NCI-H1417 treated with DMSO at 0.1 percent for 48 hours (cell line): Measurements from ENCODE around the gene ZAR1.
"Not testable (repeated sequence)": the region's sequence is repeated elsewhere in the genome, so short reads cannot be mapped to it uniquely, and the experiment has no call there.

Experiments
- DNase-seq: peaks from one replicate; lab custom pipeline; 2025; lab: John Stamatoyannopoulos, UW

The ZAR1 gene

GRCh38 chr4:48490012-48490679 is at the start of gene ZAR1:
TSS of gene ZAR1 (plus strand) at chr4:48490252. CDS start at chr4:48490292, 40 bp downstream.
- no peak for DNase-seq

GRCh38 chr4:48440914-48441313 is 49.1 kb upstream of the ZAR1 start:
- not testable (repeated sequence) for DNase-seq

GRCh38 chr4:48445704-48446103 is 44.3 kb upstream of the ZAR1 start:
- no peak for DNase-seq

- no peak for DNase-seq
Measured at GRCh38 chr4:48446642-48447041, 43.4 kb upstream of the ZAR1 start.

- DNase-seq: no peak
Measured at GRCh38 chr4:48449151-48449550, 40.9 kb upstream of the ZAR1 start.

- DNase-seq: no peak
Measured at GRCh38 chr4:48450740-48451139, 39.3 kb upstream of the ZAR1 start.

GRCh38 chr4:48451656-48452055 is 38.4 kb upstream of the ZAR1 start:
- not testable (repeated sequence) for DNase-seq

GRCh38 chr4:48454591-48454990 is 35.5 kb upstream of the ZAR1 start:
- no peak for DNase-seq

- DNase-seq: no peak
Measured at GRCh38 chr4:48461000-48461399, 29.1 kb upstream of the ZAR1 start.

GRCh38 chr4:48462363-48462762 is 27.7 kb upstream of the ZAR1 start:
- DNase-seq: no peak

GRCh38 chr4:48467442-48467841 is 22.6 kb upstream of the ZAR1 start:
- no peak for DNase-seq

GRCh38 chr4:48467891-48468290 is 22.2 kb upstream of the ZAR1 start:
- DNase-seq: no peak

GRCh38 chr4:48470137-48470536 is 19.9 kb upstream of the ZAR1 start:
- DNase-seq: no peak

GRCh38 chr4:48470570-48470969 is 19.5 kb upstream of the ZAR1 start:
- no peak for DNase-seq

GRCh38 chr4:48472794-48473193 is 17.3 kb upstream of the ZAR1 start:
- DNase-seq: no peak

- no peak for DNase-seq
Measured at GRCh38 chr4:48475770-48476169, 14.3 kb upstream of the ZAR1 start.

- no peak for DNase-seq
Measured at GRCh38 chr4:48478273-48478672, 11.8 kb upstream of the ZAR1 start.

- no peak for DNase-seq
Measured at GRCh38 chr4:48481581-48481980, 8.5 kb upstream of the ZAR1 start.

GRCh38 chr4:48483006-48483776 is 6.9 kb upstream of the ZAR1 start, which contains the start of gene SLC10A4:
TSS of gene SLC10A4 (plus strand) at chr4:48483343. CDS start at chr4:48483562, 219 bp downstream.
- DNase-seq: no peak

- no peak for DNase-seq
Measured at GRCh38 chr4:48483777-48484493, 6.1 kb upstream of the ZAR1 start.

GRCh38 chr4:48484494-48485168 is 5.4 kb upstream of the ZAR1 start:
- no peak for DNase-seq

GRCh38 chr4:48489683-48490011 is 405 bp upstream of the ZAR1 start:
- no peak for DNase-seq
